BLaER1 (cell line): ENCODE data around the gene RPL28.
"Not testable (repeated sequence)": the region's sequence is repeated elsewhere in the genome, so short reads cannot be mapped to it uniquely, and the experiment has no call there.

Experiments used
- H3K27ac ChIP-seq: shearing (Covaris generic); formaldehyde crosslinking; 2 replicates; pipeline ENCODE4 v1.8.1; 2022
- H3K27me3 ChIP-seq: shearing (Covaris generic); formaldehyde crosslinking; 2 replicates; pipeline ENCODE4 v1.8.1; 2022
- H3K36me3 ChIP-seq: shearing (Covaris generic); formaldehyde crosslinking; 2 replicates; pipeline ENCODE4 v1.8.1; 2022
- H3K4me1 ChIP-seq: shearing (Covaris generic); formaldehyde crosslinking; 2 replicates; pipeline ENCODE4 v1.8.1; 2022
- H3K4me2 ChIP-seq: shearing (Covaris generic); formaldehyde crosslinking; 2 replicates; pipeline ENCODE4 v1.8.1; 2022
- H3K4me3 ChIP-seq: shearing (Covaris generic); formaldehyde crosslinking; 2 replicates; pipeline ENCODE4 v1.8.1; 2022
- H3K9ac ChIP-seq: shearing (Covaris generic); formaldehyde crosslinking; 2 replicates; pipeline ENCODE4 v1.8.1; 2022
- H3K9me3 ChIP-seq: shearing (Covaris generic); formaldehyde crosslinking; 2 replicates; pipeline ENCODE4 v1.8.1; 2022
- H4K20me1 ChIP-seq: shearing (Covaris generic); formaldehyde crosslinking; 2 replicates; pipeline ENCODE4 v1.8.1; 2022
- Cebpa-rat ChIP-seq: shearing (Covaris generic); IDR thresholded peaks from 2 replicates; pipeline ENCODE4 v1.8.1; 2022

The RPL28 gene

GRCh38 chr19:55406826-55407549 is 21.3 kb downstream of the RPL28 start:
- Histone ChIP-seq H3K27ac (peak overlapping the region; percentile 98), H3K9ac (peak overlapping the region; percentile 99), H4K20me1 (peaks cover 55% of the 10 kb centered on the region), H3K4me2 (peak overlapping the region; percentile 97), H3K36me3 (peaks cover 48% of the 10 kb centered on the region), H3K9me3 (peaks cover 25% of the 10 kb centered on the region), H3K4me3 (peak overlapping the region; percentile 99), H3K4me1 (peaks cover 55% of the 10 kb centered on the region), H3K27me3 (no peaks in the 10 kb centered on the region)
- no peak for TF ChIP-seq Cebpa-rat

- peaks cover 25% of the 10 kb centered on the region for H3K9me3 ChIP-seq
Measured at GRCh38 chr19:55407550-55407799, 21.7 kb downstream of the RPL28 start, which contains the start of gene UBE2S. UBE2S (minus strand) TSS chr19:55407788; CDS start chr19:55407589, 199 bp downstream.

GRCh38 chr19:55407800-55408532 is 22.2 kb downstream of the RPL28 start:
- H3K4me3 ChIP-seq = peak overlapping the region; percentile 99
- H3K4me1 ChIP-seq = peaks cover 45% of the 10 kb centered on the region
- peak overlapping the region; percentile 98 for H3K27ac ChIP-seq
- H4K20me1 ChIP-seq = peaks cover 45% of the 10 kb centered on the region
- peak overlapping the region; percentile 99 for H3K9ac ChIP-seq
- H3K36me3 ChIP-seq = peaks cover 38% of the 10 kb centered on the region
- H3K27me3 ChIP-seq = no peaks in the 10 kb centered on the region
- no peak for TF ChIP-seq Cebpa-rat
- H3K4me2 ChIP-seq = peak overlapping the region; percentile 97
- peaks cover 25% of the 10 kb centered on the region for H3K9me3 ChIP-seq

More at GRCh38 chr19:55407550-55407799, 21.7 kb downstream of the RPL28 start, which contains the start of gene UBE2S:
- peak within 1 kb of the TSS; percentile 98 for H3K27ac ChIP-seq
- peaks cover 43% of the 10 kb centered on the region for H3K36me3 ChIP-seq
- peak within 1 kb of the TSS; percentile 97 for H3K4me2 ChIP-seq
- peak within 1 kb of the TSS; percentile 99 for H3K9ac ChIP-seq
- H4K20me1 ChIP-seq = peaks cover 50% of the 10 kb centered on the region
- H3K4me1 ChIP-seq = peaks cover 50% of the 10 kb centered on the region
- not testable (repeated sequence) for H3K27me3 ChIP-seq
- peak within 1 kb of the TSS; percentile 99 for H3K4me3 ChIP-seq

DNA sequence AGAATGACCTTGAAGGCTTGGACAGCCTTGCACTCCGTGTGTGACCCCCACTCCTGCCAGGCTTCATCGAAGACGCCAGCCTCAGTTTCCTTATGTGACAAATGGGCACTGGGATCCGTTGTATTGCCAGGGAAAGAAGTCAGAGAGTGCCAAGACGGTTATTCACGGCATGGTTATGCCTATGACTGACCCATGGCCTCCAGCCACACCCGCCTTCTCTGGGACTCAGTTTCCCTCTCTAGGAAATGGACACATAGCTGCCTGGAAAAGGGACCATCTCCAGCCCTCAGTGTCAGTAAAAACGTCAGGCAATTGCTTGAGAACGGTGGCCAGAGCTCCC is 22.8 kb downstream of the RPL28 start:
- peaks cover 40% of the 10 kb centered on the region for H3K4me1 ChIP-seq
- H3K27me3 ChIP-seq = no peaks in the 10 kb centered on the region
- peak overlapping the region; percentile 82 for H3K4me2 ChIP-seq
- H3K27ac ChIP-seq = peak overlapping the region; percentile 98
- H3K9me3 ChIP-seq = peaks cover 25% of the 10 kb centered on the region
- H3K9ac ChIP-seq = peak overlapping the region; percentile 72; the same call in 1 of the 2 replicates
- H4K20me1 ChIP-seq = peaks cover 40% of the 10 kb centered on the region
- H3K4me3 ChIP-seq = peak overlapping the region; percentile 58
- TF ChIP-seq Cebpa-rat = no peak
- H3K36me3 ChIP-seq = peaks cover 33% of the 10 kb centered on the region

DNA sequence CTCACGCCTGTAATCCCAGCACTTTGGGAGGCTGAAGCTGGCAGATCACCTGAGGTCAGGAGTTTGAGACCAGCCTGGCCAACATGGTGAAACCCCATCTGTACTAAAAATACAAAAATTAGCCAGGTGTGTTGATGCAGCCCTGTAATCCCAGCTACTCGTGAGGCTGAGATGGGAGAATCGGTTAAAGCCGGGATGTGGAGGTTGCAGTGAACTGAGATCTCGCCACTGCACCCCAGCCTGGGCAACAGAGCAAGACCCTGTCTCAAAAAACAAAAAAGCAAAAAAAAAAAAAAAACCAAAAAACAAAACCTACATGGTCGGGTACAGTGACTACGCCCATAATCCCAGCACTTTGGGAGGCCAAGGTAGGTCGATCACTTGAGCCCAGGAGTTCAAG is 23.4 kb downstream of the RPL28 start:
- H3K27ac ChIP-seq = peak overlapping the region; percentile 98; the same call in 1 of the 2 replicates
- H3K9me3 ChIP-seq = peaks cover 25% of the 10 kb centered on the region
- H3K4me2 ChIP-seq, H3K9ac ChIP-seq, H3K4me3 ChIP-seq, H3K27me3 ChIP-seq: not testable (repeated sequence)
- H4K20me1 ChIP-seq = peaks cover 33% of the 10 kb centered on the region
- peaks cover 26% of the 10 kb centered on the region for H3K36me3 ChIP-seq
- H3K4me1 ChIP-seq = peaks cover 33% of the 10 kb centered on the region

- Histone ChIP-seq H3K9me3 (peaks cover 25% of the 10 kb centered on the region), H3K4me3 (no peak overlapping the region), H3K4me1 (peaks cover 24% of the 10 kb centered on the region), H3K27ac (no peak overlapping the region), H3K27me3 (no peaks in the 10 kb centered on the region), H3K36me3 (peaks cover 16% of the 10 kb centered on the region), H4K20me1 (peaks cover 23% of the 10 kb centered on the region), H3K9ac (no peak overlapping the region), H3K4me2 (no peak overlapping the region)
- no peak for TF ChIP-seq Cebpa-rat
Measured at GRCh38 chr19:55410168-55410567, 24.4 kb downstream of the RPL28 start.

- Histone ChIP-seq H4K20me1 (no peaks in the 10 kb centered on the region), H3K9me3 (peaks cover 15% of the 10 kb centered on the region), H3K4me2 (peak overlapping the region; percentile 31), H3K4me1 (peaks cover 50% of the 10 kb centered on the region), H3K27ac (no peak overlapping the region), H3K9ac (no peak overlapping the region), H3K27me3 (no peaks in the 10 kb centered on the region), H3K4me3 (no peak overlapping the region), H3K36me3 (peaks cover 10% of the 10 kb centered on the region; the same call in 1 of the 2 replicates)
- no peak for TF ChIP-seq Cebpa-rat
Measured at GRCh38 chr19:55418185-55418584, 32.5 kb downstream of the RPL28 start.

GRCh38 chr19:55419103-55419502 is 33.4 kb downstream of the RPL28 start:
- no peak for TF ChIP-seq Cebpa-rat
- H3K27ac ChIP-seq = peak overlapping the region; percentile 28; the same call in 1 of the 2 replicates
- H3K36me3 ChIP-seq = peaks cover 10% of the 10 kb centered on the region; the same call in 1 of the 2 replicates
- H4K20me1 ChIP-seq = no peaks in the 10 kb centered on the region
- H3K9me3 ChIP-seq = peaks cover 15% of the 10 kb centered on the region
- H3K4me3 ChIP-seq = 0 out of 2 replicates have a peak overlapping the region, but pooled peaks have one; percentile 11
- H3K9ac ChIP-seq = no peak overlapping the region
- H3K4me1 ChIP-seq = peaks cover 50% of the 10 kb centered on the region
- H3K4me2 ChIP-seq = peak overlapping the region; percentile 28; the same call in 1 of the 2 replicates
- no peaks in the 10 kb centered on the region for H3K27me3 ChIP-seq

GRCh38 chr19:55419624-55420236 is 34.0 kb downstream of the RPL28 start:
- Histone ChIP-seq H3K4me2 (0 out of 2 replicates have a peak overlapping the region, but pooled peaks have one; percentile 28), H3K9me3 (peaks cover 15% of the 10 kb centered on the region), H3K27me3 (no peaks in the 10 kb centered on the region), H3K36me3 (peaks cover 10% of the 10 kb centered on the region; the same call in 1 of the 2 replicates), H3K27ac (peak overlapping the region; percentile 28; the same call in 1 of the 2 replicates), H4K20me1 (no peaks in the 10 kb centered on the region), H3K4me1 (peaks cover 50% of the 10 kb centered on the region), H3K4me3 (peak overlapping the region; percentile 11; the same call in 1 of the 2 replicates), H3K9ac (no peak overlapping the region)
- TF ChIP-seq Cebpa-rat = no peak

- Histone ChIP-seq H3K4me2 (peak overlapping the region; percentile 56), H3K4me1 (peaks cover 50% of the 10 kb centered on the region), H3K27ac (peak overlapping the region; percentile 78), H3K9me3 (peaks cover 15% of the 10 kb centered on the region), H3K36me3 (peaks cover 10% of the 10 kb centered on the region; the same call in 1 of the 2 replicates)
- H3K9ac ChIP-seq, H3K27me3 ChIP-seq, H3K4me3 ChIP-seq, H4K20me1 ChIP-seq: not testable (repeated sequence)
Measured at GRCh38 chr19:55421281-55421680, 35.5 kb downstream of the RPL28 start.
